Left lobe of liver (tissue), 2 donors: Measurements from ENCODE around the gene ITSN2. TPM values are rescaled to one million over a fixed set of nuclear protein-coding genes. Genes with fewer than 3 reads are reported as not detected.

Source experiments
- ATAC-seq: fragments of 200-7000 bp; cut with Tn5 transposase; one replicate; pipeline ENCODE4 v1.9.1; 2020; ENCODE audit warnings: mild to moderate bottlenecking, moderate library complexity
- DNase-seq: peaks from one replicate; pipeline ENCODE4 v3.0.0-alpha.2; 2020; ENCODE audit warnings: low spot score
- total RNA-seq: library from RNA; stranded (reverse); gene quantifications from one replicate; pipeline ENCODE4 v1.2.1, GENCODE V29; 2021
- donor health status: DM: no; HTN: no; CAD: no; lungs with moderate emphysema.
- donor health status: DM: no; HTN: yes; CAD: no.

Gene ITSN2
- total RNA-seq, 1 donor from 2014 or later = 21.7 TPM

GRCh38 chr2:24337890-24338289, 22.4 kb downstream of the ITSN2 start:
- no peak for ATAC-seq

GRCh38 chr2:24336811-24337210, 23.5 kb downstream of the ITSN2 start:
- ATAC-seq (no peak), DNase-seq (no peak)

More at GRCh38 chr2:24337890-24338289, 22.4 kb downstream of the ITSN2 start:
- DNase-seq = no peak

- peak; percentile 86 for ATAC-seq
Observed at GRCh38 chr2:24334245-24334633, 26.1 kb downstream of the ITSN2 start.

GRCh38 chr2:24332791-24333540, 27.4 kb downstream of the ITSN2 start:
- ATAC-seq (no peak), DNase-seq (no peak)

More at GRCh38 chr2:24334245-24334633, 26.1 kb downstream of the ITSN2 start:
- DNase-seq = peak; percentile 83

- DNase-seq (no peak), ATAC-seq (no peak)
Observed at GRCh38 chr2:24330161-24330560, 30.2 kb downstream of the ITSN2 start.

- ATAC-seq (no peak), DNase-seq (no peak)
Observed at GRCh38 chr2:24329700-24330099, 30.6 kb downstream of the ITSN2 start.

- ATAC-seq = peak; percentile 18
- DNase-seq = no peak
Observed at GRCh38 chr2:24328010-24328409, 32.3 kb downstream of the ITSN2 start.

- DNase-seq (peak; percentile 77), ATAC-seq (peak; percentile 93)
Observed at GRCh38 chr2:24317491-24317920, 42.8 kb downstream of the ITSN2 start.

GRCh38 chr2:24315669-24316068, 44.7 kb downstream of the ITSN2 start:
- ATAC-seq (no peak), DNase-seq (no peak)

- DNase-seq (no peak), ATAC-seq (no peak)
Observed at GRCh38 chr2:24313744-24314632, 46.3 kb downstream of the ITSN2 start.

- no peak for ATAC-seq
- no peak for DNase-seq
Observed at GRCh38 chr2:24307961-24308360, 52.4 kb downstream of the ITSN2 start.

- ATAC-seq (no peak), DNase-seq (no peak)
Observed at GRCh38 chr2:24304631-24305030, 55.7 kb downstream of the ITSN2 start.

- ATAC-seq (peak; percentile 98), DNase-seq (peak; percentile 85)
Observed at GRCh38 chr2:24304098-24304497, 56.2 kb downstream of the ITSN2 start.

GRCh38 chr2:24301599-24301998, 58.7 kb downstream of the ITSN2 start:
- no peak for ATAC-seq
- DNase-seq = no peak

- DNase-seq (no peak), ATAC-seq (no peak)
Observed at GRCh38 chr2:24297663-24298062, 62.7 kb downstream of the ITSN2 start.

GRCh38 chr2:24287171-24287570, 73.2 kb downstream of the ITSN2 start:
- ATAC-seq (no peak), DNase-seq (no peak)

- ATAC-seq = peak; percentile 88
Observed at GRCh38 chr2:24285484-24286152, 74.7 kb downstream of the ITSN2 start.

GRCh38 chr2:24280645-24281044, 79.7 kb downstream of the ITSN2 start:
- DNase-seq (no peak), ATAC-seq (no peak)

More at GRCh38 chr2:24285484-24286152, 74.7 kb downstream of the ITSN2 start:
- no peak for DNase-seq

- no peak for ATAC-seq
Observed at GRCh38 chr2:24280161-24280560, 80.2 kb downstream of the ITSN2 start.

GRCh38 chr2:24276349-24276899, 83.9 kb downstream of the ITSN2 start:
- ATAC-seq = peak; percentile 59
- DNase-seq = no peak

More at GRCh38 chr2:24280161-24280560, 80.2 kb downstream of the ITSN2 start:
- DNase-seq = no peak

GRCh38 chr2:24274809-24275208, 85.5 kb downstream of the ITSN2 start:
- DNase-seq = no peak
- ATAC-seq = no peak
